IPS-18a (cell line): ENCODE data around the gene SLC4A9.

ENCODE experiments used
- H3K27ac ChIP-seq: one replicate; pipeline ENCODE4 v1.5.1; 2013; ENCODE audit warnings: low read length
- H3K27me3 ChIP-seq: one replicate; pipeline ENCODE4 v1.6.1; 2013; ENCODE audit warnings: mild to moderate bottlenecking, low read length; ENCODE audit not compliant: control insufficient read depth, insufficient read depth
- H3K36me3 ChIP-seq: one replicate; pipeline ENCODE4 v1.6.1; 2013; ENCODE audit warnings: low read depth, low read length; ENCODE audit not compliant: control insufficient read depth
- H3K4me1 ChIP-seq: one replicate; pipeline ENCODE4 v1.6.1; 2013; ENCODE audit warnings: low read depth, low read length; ENCODE audit not compliant: control insufficient read depth
- H3K4me3 ChIP-seq: one replicate; pipeline ENCODE4 v1.5.1; 2013; ENCODE audit warnings: low read length
- H3K9ac ChIP-seq: one replicate; pipeline ENCODE4 v1.6.1; 2013; ENCODE audit warnings: mild to moderate bottlenecking, low read length, moderate library complexity
- H3K9me3 ChIP-seq: one replicate; pipeline ENCODE4 v1.6.1; 2013; ENCODE audit warnings: low read depth, low read length; ENCODE audit not compliant: control insufficient read depth

The SLC4A9 gene

DNA sequence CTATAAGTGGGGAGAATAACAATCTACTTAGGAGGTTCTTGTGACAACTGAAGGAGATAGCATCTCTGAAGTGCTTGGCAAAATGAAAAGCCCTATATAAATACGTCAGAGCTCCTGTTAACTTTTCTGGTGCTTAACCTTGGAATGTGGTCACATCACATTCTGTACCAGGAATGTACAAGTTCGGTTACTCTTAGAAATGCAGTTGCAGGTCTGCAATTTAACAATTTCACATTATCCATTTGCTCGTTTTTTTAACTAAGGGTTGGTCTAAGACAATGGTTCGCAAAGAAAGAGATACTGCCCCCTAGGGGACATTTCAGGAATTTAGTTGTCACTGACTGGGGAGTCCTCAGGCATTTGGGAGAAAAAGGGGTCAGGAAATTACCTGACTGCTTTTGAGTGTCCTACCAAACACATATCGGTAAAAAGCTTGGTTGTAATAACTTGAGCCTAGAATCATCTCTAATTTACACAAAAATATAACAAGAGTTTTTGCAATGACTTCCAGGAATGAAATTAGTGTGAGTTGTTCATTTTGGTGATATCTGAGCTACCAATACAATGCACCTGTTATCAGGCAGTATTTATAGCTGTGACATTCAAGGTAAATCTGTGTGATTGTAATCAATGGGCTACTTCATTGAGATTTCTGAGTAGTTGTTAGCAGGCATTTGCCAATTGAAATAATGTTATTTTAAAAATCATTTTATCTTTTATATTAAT is 8.2 kb upstream of the SLC4A9 start:
- no peak overlapping the region for H3K4me3 ChIP-seq
- H3K27me3 ChIP-seq = peaks cover 8% of the 10 kb centered on the region
- H3K36me3 ChIP-seq = no peaks in the 10 kb centered on the region
- no peaks in the 10 kb centered on the region for H3K4me1 ChIP-seq
- H3K9ac ChIP-seq = no peak overlapping the region
- H3K9me3 ChIP-seq = no peaks in the 10 kb centered on the region
- H3K27ac ChIP-seq = no peak overlapping the region

DNA sequence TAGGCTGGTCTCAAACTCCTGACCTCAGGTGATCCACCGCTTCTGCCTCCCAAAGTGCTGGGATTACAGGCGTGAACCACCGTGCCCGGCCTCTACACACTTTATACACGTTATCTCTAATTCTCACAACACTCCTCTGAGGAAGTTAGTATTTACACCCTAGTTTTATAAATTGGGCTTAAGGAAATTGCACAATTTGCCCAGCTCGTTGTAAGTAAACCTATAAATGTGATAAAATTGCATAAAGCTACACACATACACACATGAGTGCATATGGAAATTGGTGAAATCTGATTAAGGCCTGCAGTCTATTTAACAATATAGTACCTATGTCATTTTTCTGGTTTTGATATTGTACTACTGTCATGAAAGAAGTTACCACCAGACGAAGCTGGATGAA is 4.4 kb upstream of the SLC4A9 start:
- H3K9ac ChIP-seq = no peak overlapping the region
- no peak overlapping the region for H3K27ac ChIP-seq
- no peaks in the 10 kb centered on the region for H3K4me1 ChIP-seq
- H3K4me3 ChIP-seq = no peak overlapping the region
- peaks cover 4% of the 10 kb centered on the region for H3K27me3 ChIP-seq
- no peaks in the 10 kb centered on the region for H3K36me3 ChIP-seq
- no peaks in the 10 kb centered on the region for H3K9me3 ChIP-seq

- Histone ChIP-seq H3K4me3 (no peak overlapping the region), H3K9ac (no peak overlapping the region), H3K27ac (no peak overlapping the region), H3K27me3 (peaks cover 4% of the 10 kb centered on the region), H3K4me1 (no peaks in the 10 kb centered on the region), H3K36me3 (no peaks in the 10 kb centered on the region), H3K9me3 (no peaks in the 10 kb centered on the region)
Measured at GRCh38 chr5:140356853-140357725, 2.9 kb upstream of the SLC4A9 start.

DNA sequence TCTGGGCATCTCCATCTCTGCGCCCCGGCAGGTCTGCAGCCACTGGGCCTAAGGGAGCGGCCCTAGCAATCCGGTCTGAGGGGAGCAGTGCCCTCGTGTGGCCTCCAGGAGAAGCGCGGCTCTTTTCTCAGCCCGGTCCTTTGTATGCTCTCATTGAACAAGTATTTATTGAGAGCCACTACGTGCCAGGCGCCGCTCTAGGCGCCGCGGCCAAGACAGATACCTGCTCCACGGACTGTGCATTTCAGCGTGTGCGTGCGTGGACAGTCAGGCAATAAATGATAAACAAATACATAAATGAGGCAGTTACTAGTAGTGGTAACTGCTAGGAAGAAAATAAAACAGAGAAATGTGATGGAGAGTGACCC is 2.3 kb upstream of the SLC4A9 start:
- Histone ChIP-seq H3K4me1 (no peaks in the 10 kb centered on the region), H3K27ac (no peak overlapping the region), H3K27me3 (peaks cover 4% of the 10 kb centered on the region), H3K9me3 (no peaks in the 10 kb centered on the region), H3K9ac (no peak overlapping the region), H3K36me3 (no peaks in the 10 kb centered on the region), H3K4me3 (no peak overlapping the region)

DNA sequence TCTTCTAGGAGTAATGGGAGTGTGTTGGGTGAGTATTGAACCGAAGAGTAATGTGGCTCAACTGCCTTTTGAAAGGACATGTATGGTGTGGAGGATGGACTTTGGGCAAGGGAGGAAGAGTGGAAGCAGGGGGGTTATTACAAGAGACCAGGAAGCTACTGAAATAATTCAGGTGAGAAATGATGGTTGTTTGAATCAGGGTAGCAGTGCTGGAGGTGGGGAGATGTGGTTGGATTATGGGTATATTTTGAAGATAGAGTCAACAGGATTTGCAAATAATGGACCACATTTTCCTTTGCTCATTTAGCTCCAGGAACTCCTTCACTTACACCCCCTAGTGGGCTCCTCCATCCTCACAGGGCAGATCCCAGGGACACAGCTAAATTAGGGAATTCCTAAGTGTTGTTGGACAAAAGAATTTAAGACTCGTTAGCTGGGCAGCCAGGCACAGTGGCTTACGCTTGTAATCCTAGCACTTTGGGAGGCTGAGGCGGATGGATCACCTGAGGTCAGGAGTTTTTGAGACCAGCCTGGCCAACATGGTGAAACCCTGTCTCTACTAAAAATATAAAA is 1.2 kb upstream of the SLC4A9 start:
- H3K27me3 ChIP-seq = peaks cover 4% of the 10 kb centered on the region
- no peaks in the 10 kb centered on the region for H3K4me1 ChIP-seq
- H3K9me3 ChIP-seq = no peaks in the 10 kb centered on the region
- no peak overlapping the region for H3K27ac ChIP-seq
- H3K36me3 ChIP-seq = no peaks in the 10 kb centered on the region
- no peak overlapping the region for H3K4me3 ChIP-seq
- no peak overlapping the region for H3K9ac ChIP-seq

GRCh38 chr5:140360681-140361479 is 886 bp downstream of the SLC4A9 start:
- no peaks in the 10 kb centered on the region for H3K4me1 ChIP-seq
- H3K4me3 ChIP-seq = no peak overlapping the region
- peaks cover 4% of the 10 kb centered on the region for H3K27me3 ChIP-seq
- H3K36me3 ChIP-seq = no peaks in the 10 kb centered on the region
- no peak overlapping the region for H3K27ac ChIP-seq
- H3K9me3 ChIP-seq = no peaks in the 10 kb centered on the region
- no peak overlapping the region for H3K9ac ChIP-seq

- no peaks in the 10 kb centered on the region for H3K36me3 ChIP-seq
- H3K9me3 ChIP-seq = no peaks in the 10 kb centered on the region
- peaks cover 4% of the 10 kb centered on the region for H3K27me3 ChIP-seq
- no peak overlapping the region for H3K9ac ChIP-seq
- H3K4me1 ChIP-seq = no peaks in the 10 kb centered on the region
- H3K4me3 ChIP-seq = no peak overlapping the region
- H3K27ac ChIP-seq = no peak overlapping the region
Measured at GRCh38 chr5:140361901-140362300, 1.9 kb downstream of the SLC4A9 start.

- Histone ChIP-seq H3K27me3 (peaks cover 4% of the 10 kb centered on the region), H3K27ac (no peak overlapping the region), H3K4me3 (no peak overlapping the region), H3K9ac (no peak overlapping the region), H3K36me3 (no peaks in the 10 kb centered on the region), H3K9me3 (no peaks in the 10 kb centered on the region), H3K4me1 (no peaks in the 10 kb centered on the region)
Measured at GRCh38 chr5:140362311-140362710, 2.3 kb downstream of the SLC4A9 start.

DNA sequence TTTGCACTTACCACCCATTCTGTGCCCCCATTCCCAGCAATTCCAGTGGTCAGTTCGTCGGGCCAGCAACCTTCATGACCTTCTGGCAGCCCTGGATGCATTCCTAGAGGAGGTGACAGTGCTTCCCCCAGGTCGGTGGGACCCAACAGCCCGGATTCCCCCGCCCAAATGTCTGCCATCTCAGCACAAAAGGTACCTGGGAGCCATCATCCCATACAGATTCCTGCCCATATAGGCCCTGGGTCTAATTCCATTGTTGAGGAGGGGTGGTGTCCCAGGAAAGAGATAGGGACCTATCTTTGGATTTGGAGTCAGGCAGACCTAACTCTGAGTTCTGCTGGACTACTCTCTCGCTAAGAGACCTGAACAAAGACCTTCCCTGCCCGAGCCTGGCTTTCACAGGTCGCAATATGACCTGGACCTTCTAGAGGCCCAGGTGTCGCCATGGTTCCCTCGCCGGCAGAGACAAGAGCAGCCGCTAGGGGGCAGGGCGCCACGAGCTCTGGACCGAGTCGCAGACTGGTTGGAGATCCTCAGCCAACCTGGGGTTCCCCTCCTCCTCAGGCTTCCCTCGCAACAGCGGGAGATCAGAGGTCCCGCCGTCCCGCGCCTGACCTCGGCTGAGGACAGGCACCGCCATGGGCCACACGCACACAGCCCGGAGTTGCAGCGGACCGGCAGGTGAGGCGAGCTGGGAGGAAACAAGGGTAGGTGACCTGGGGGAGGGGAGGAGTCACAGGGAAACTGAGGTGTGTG is 3.1 kb downstream of the SLC4A9 start:
- no peaks in the 10 kb centered on the region for H3K36me3 ChIP-seq
- peak overlapping the region; percentile 73 for H3K4me3 ChIP-seq
- H3K9ac ChIP-seq = peak overlapping the region; percentile 60
- H3K4me1 ChIP-seq = no peaks in the 10 kb centered on the region
- H3K27me3 ChIP-seq = peaks cover 4% of the 10 kb centered on the region
- no peaks in the 10 kb centered on the region for H3K9me3 ChIP-seq
- H3K27ac ChIP-seq = no peak overlapping the region

DNA sequence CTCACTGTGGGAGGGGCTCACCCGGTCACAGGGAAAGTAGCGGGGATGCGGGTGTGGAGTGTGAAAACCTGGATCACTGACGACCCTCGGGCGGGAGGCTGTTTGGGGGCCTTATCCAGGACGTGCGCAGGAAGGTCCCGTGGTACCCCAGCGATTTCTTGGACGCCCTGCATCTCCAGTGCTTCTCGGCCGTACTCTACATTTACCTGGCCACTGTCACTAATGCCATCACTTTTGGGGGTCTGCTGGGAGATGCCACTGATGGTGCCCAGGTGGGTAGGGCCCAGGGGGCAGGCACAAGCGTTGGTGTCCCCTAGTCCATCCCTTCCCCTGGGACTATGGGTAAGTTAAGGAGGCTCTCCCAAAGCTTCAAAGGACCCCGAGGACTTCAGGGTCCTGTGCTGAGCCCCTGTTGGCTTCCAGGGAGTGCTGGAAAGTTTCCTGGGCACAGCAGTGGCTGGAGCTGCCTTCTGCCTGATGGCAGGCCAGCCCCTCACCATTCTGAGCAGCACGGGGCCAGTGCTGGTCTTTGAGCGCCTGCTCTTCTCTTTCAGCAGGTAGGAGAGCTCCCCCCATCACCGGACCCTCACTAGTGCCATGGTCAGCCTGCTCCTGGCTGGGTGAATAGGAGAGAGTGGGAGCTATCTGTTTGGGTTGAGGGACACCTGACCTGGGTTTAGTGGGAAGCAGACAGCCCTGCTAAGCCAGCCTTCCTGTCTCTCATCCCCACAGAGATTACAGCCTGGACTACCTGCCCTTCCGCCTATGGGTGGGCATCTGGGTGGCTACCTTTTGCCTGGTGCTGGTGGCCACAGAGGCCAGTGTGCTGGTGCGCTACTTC is 3.9 kb downstream of the SLC4A9 start:
- Histone ChIP-seq H3K36me3 (no peaks in the 10 kb centered on the region), H3K27me3 (no peaks in the 10 kb centered on the region), H3K4me1 (no peaks in the 10 kb centered on the region), H3K4me3 (peak overlapping the region; percentile 73), H3K9ac (peak overlapping the region; percentile 60), H3K27ac (no peak overlapping the region), H3K9me3 (no peaks in the 10 kb centered on the region)
